Renal cortex interstitium (tissue), 11 donors: ENCODE measurements around the gene KIF19. TPM values are rescaled to one million over a fixed set of nuclear protein-coding genes. Genes with fewer than 3 reads are reported as not detected.
"Not testable (repeated sequence)": the region's sequence is repeated elsewhere in the genome, so short reads cannot be mapped to it uniquely, and the experiment has no call there.

Experiments used
- DNase-seq, 11 donors: peaks; one replicate each; pipeline ENCODE4 v3.0.0-alpha.2; 2013; ENCODE audit warnings: low read depth in 9 of 11, low spot score in 4 of 11; ENCODE audit errors: extremely low read depth in 1 of 11
- polyA plus RNA-seq, 3 donors: library from polyadenylated mRNA; unstranded; fragments of 120-200 nt; gene quantifications; one replicate each; pipeline ENCODE4 v1.2.1, GENCODE V29; 2013; ENCODE audit not compliant: insufficient read length in 3 of 3

The KIF19 gene
- polyA plus RNA-seq, 3 donors, result 0.30 to 0.79 (median 0.66) TPM

- DNase-seq, result no peak
These were observed 77.6 kb downstream of the KIF19 start for GRCh38 chr17:74403512-74404137.

GRCh38 chr17:74404218-74404617, 78.2 kb downstream of the KIF19 start:
- no peak for DNase-seq

GRCh38 chr17:74404789-74405188, 78.8 kb downstream of the KIF19 start:
- no peak for DNase-seq

- not testable (repeated sequence) for DNase-seq
These were observed 79.3 kb downstream of the KIF19 start for GRCh38 chr17:74405311-74405710.

Other genes with a start within 250 kb of the KIF19 start
- gene RPL38, start 122.5 kb upstream of the KIF19 start, polyA plus RNA-seq, result 1,000 to 10,000 TPM; 1,116 to 1,437 (median 1,164) TPM
- 10 to 100 TPM; 13.5 to 18.6 (median 18.1) TPM for gene TTYH2, start 112.7 kb upstream of the KIF19 start, polyA plus RNA-seq
- gene DNAI2, start 52.0 kb upstream of the KIF19 start, polyA plus RNA-seq, result under 1 TPM; 0.09 to 0.22 (median 0.15) TPM
- gene BTBD17, start 35.6 kb downstream of the KIF19 start, polyA plus RNA-seq, result under 1 TPM; 0.11 to 0.26 (median 0.11) TPM
- under 1 TPM in 1 of 3 donors, not detected in 2; 0.11 TPM for gene GPR142, start 41.3 kb downstream of the KIF19 start, polyA plus RNA-seq
- gene GPRC5C, start 105.9 kb downstream of the KIF19 start, polyA plus RNA-seq, result 100 to 1,000 TPM in 2 of 3 donors, 10 to 100 TPM in 1; 86.9 to 134 (median 115) TPM
- 1 to 10 TPM in 2 of 3 donors, under 1 TPM in 1; 1.00 to 2.8 (median 1.8) TPM for gene CD300A, start 140.4 kb downstream of the KIF19 start, polyA plus RNA-seq
- gene CD300LB, start 205.2 kb downstream of the KIF19 start, polyA plus RNA-seq, result under 1 TPM; 0.17 to 0.44 (median 0.20) TPM
- under 1 TPM; 0.34 to 0.59 (median 0.54) TPM for gene CD300C, start 219.9 kb downstream of the KIF19 start, polyA plus RNA-seq
- gene CD300H, start 241.3 kb downstream of the KIF19 start, polyA plus RNA-seq, result under 1 TPM in 1 of 3 donors, not detected in 2; 0.42 TPM